HuH-7.5 (cell line): Measurements from ENCODE around the gene CD37.
"Not testable (repeated sequence)": the region's sequence is repeated elsewhere in the genome, so short reads cannot be mapped to it uniquely, and the experiment has no call there.

Experiments
- DNase-seq: peaks from one replicate; pipeline ENCODE4 v3.0.0; 2011; ENCODE audit warnings: low spot score

CD37 gene

GRCh38 chr19:49328741-49329140, 6.5 kb upstream of the CD37 start:
- no peak for DNase-seq

GRCh38 chr19:49331187-49331586, 4.0 kb upstream of the CD37 start:
- DNase-seq: not testable (repeated sequence)

- DNase-seq: peak; percentile 82
These were observed 3.6 kb upstream of the CD37 start for GRCh38 chr19:49331616-49332055.

GRCh38 chr19:49332691-49333417, 2.4 kb upstream of the CD37 start:
- DNase-seq: not testable (repeated sequence)

- no peak for DNase-seq
These were observed 1.8 kb upstream of the CD37 start for GRCh38 chr19:49333418-49333805.

- no peak for DNase-seq
These were observed 1.4 kb upstream of the CD37 start for GRCh38 chr19:49333811-49334288.

GRCh38 chr19:49335784-49336481, 727 bp downstream of the CD37 start:
- no peak for DNase-seq

- no peak for DNase-seq
These were observed 1.5 kb downstream of the CD37 start for GRCh38 chr19:49336482-49337266.

GRCh38 chr19:49337267-49338022, 2.2 kb downstream of the CD37 start:
- DNase-seq: no peak

- DNase-seq: no peak
These were observed 2.9 kb downstream of the CD37 start for GRCh38 chr19:49338023-49338677.

GRCh38 chr19:49338691-49339300, 3.6 kb downstream of the CD37 start:
- DNase-seq: peak; percentile 49

- peak; percentile 47 for DNase-seq
These were observed 4.3 kb downstream of the CD37 start for GRCh38 chr19:49339301-49340068.

- peak; percentile 98 for DNase-seq
These were observed 5.1 kb downstream of the CD37 start for GRCh38 chr19:49340069-49340864.

GRCh38 chr19:49340865-49341718, 5.9 kb downstream of the CD37 start:
- no peak for DNase-seq

GRCh38 chr19:49342291-49342721, 7.1 kb downstream of the CD37 start:
- no peak for DNase-seq

GRCh38 chr19:49343123-49343522, 7.9 kb downstream of the CD37 start:
- no peak for DNase-seq

- no peak for DNase-seq
These were observed 9.6 kb downstream of the CD37 start for GRCh38 chr19:49344505-49345423.
